Astrocyte (in vitro differentiated cells and primary cell): ENCODE measurements around the gene EPB42. TPM values are rescaled to one million over a fixed set of nuclear protein-coding genes. Genes with fewer than 3 reads are reported as not detected.
"Not testable (repeated sequence)": the region's sequence is repeated elsewhere in the genome, so short reads cannot be mapped to it uniquely, and the experiment has no call there.

ENCODE experiments used
- DNase-seq: peaks from one replicate; pipeline ENCODE4 v3.0.0-alpha.2; 2010; ENCODE audit warnings: low read depth
- FAIRE-seq: peaks from 2 replicates; lab custom pipeline; 2011; peaks lifted over from hg19 to GRCh38; lab: Jason Lieb, UNC
- H2AFZ ChIP-seq: 2 replicates; pipeline ENCODE4 v1.6.0; 2012; ENCODE audit warnings: low read depth, low read length, inconsistent platforms
- H3K27ac ChIP-seq: 2 replicates; pipeline ENCODE4 v1.5.1; 2011; ENCODE audit warnings: low read depth, low read length, inconsistent platforms
- H3K27me3 ChIP-seq: 2 replicates; pipeline ENCODE4 v1.6.0; 2011; ENCODE audit warnings: low read length, inconsistent platforms; ENCODE audit not compliant: insufficient read depth
- H3K36me3 ChIP-seq: 2 replicates; pipeline ENCODE4 v1.5.1; 2011; ENCODE audit warnings: low read length, inconsistent platforms; ENCODE audit not compliant: insufficient read depth
- H3K4me1 ChIP-seq: 2 replicates; pipeline ENCODE4 v1.5.1; 2011; ENCODE audit warnings: low read length, inconsistent platforms; ENCODE audit not compliant: insufficient read depth
- H3K4me2 ChIP-seq: 2 replicates; pipeline ENCODE4 v1.6.0; 2012; ENCODE audit warnings: low read length, inconsistent platforms
- H3K4me3 ChIP-seq: 2 replicates; pipeline ENCODE4 v1.5.1; 2011; ENCODE audit warnings: low read depth, mild to moderate bottlenecking, low read length, inconsistent platforms; ENCODE audit not compliant: insufficient read depth
- H3K79me2 ChIP-seq: 2 replicates; pipeline ENCODE4 v1.6.0; 2012; ENCODE audit warnings: mild to moderate bottlenecking, low read length, inconsistent platforms; ENCODE audit not compliant: insufficient read depth
- H3K9ac ChIP-seq: 2 replicates; pipeline ENCODE4 v1.6.0; 2012; ENCODE audit warnings: mild to moderate bottlenecking, low read length, inconsistent platforms
- H3K9me3 ChIP-seq: 2 replicates; pipeline ENCODE4 v1.5.1; 2012; ENCODE audit warnings: low read depth, mild to moderate bottlenecking, low read length, inconsistent platforms; ENCODE audit not compliant: insufficient read depth
- H4K20me1 ChIP-seq: 2 replicates; pipeline ENCODE4 v1.6.0; 2012; ENCODE audit warnings: low read length, inconsistent platforms; ENCODE audit not compliant: insufficient read depth
- H3K27ac Mint-ChIP-seq: one replicate; pipeline ENCODE4 v1.8.0; 2021; ENCODE audit warnings: mild to moderate bottlenecking, mixed read lengths; ENCODE audit not compliant: unreplicated experiment
- H3K27me3 Mint-ChIP-seq: one replicate; pipeline ENCODE4 v1.8.0; 2021; ENCODE audit warnings: low read depth, mixed read lengths; ENCODE audit not compliant: unreplicated experiment
- H3K36me3 Mint-ChIP-seq: one replicate; pipeline ENCODE4 v1.8.0; 2021; ENCODE audit warnings: low read depth, mixed read lengths; ENCODE audit not compliant: unreplicated experiment
- H3K4me1 Mint-ChIP-seq: one replicate; pipeline ENCODE4 v1.8.0; 2021; ENCODE audit warnings: low read depth, mixed read lengths; ENCODE audit not compliant: unreplicated experiment
- H3K4me3 Mint-ChIP-seq: one replicate; pipeline ENCODE4 v1.8.0; 2021; ENCODE audit warnings: mild to moderate bottlenecking, moderate library complexity, mixed read lengths; ENCODE audit not compliant: unreplicated experiment
- H3K9me3 Mint-ChIP-seq: one replicate; pipeline ENCODE4 v1.8.0; 2021; ENCODE audit warnings: mild to moderate bottlenecking, mixed read lengths; ENCODE audit not compliant: unreplicated experiment
- CTCF ChIP-seq: IDR thresholded peaks from 2 replicates; pipeline ENCODE4 v1.5.1; 2011; ENCODE audit warnings: low read depth, mild to moderate bottlenecking, inconsistent platforms, low read length, moderate library complexity; ENCODE audit not compliant: insufficient read depth
- EZH2 ChIP-seq: IDR thresholded peaks from 2 replicates; pipeline ENCODE4 v1.6.1; 2012; ENCODE audit warnings: mild to moderate bottlenecking, low read length, inconsistent platforms; ENCODE audit not compliant: insufficient read depth
- total RNA-seq: library from RNA; stranded (reverse); gene quantifications from 2 replicates; pipeline ENCODE4 v1.2.1, GENCODE V29; 2021

The EPB42 gene
- total RNA-seq, 1 donor from 2014 or later, result not detected

GRCh38 chr15:43230640-43231115, 9.9 kb upstream of the EPB42 start:
- H3K4me1 ChIP-seq, result no peaks in the 10 kb centered on the region
- H3K27ac ChIP-seq, result no peak overlapping the region
- peaks cover 50% of the 10 kb centered on the region for H3K27me3 Mint-ChIP-seq
- H3K27ac Mint-ChIP-seq, result no peak overlapping the region
- peaks cover 6% of the 10 kb centered on the region for H3K9me3 Mint-ChIP-seq
- no peak for FAIRE-seq
- H3K4me3 Mint-ChIP-seq, result no peak overlapping the region
- no peaks in the 10 kb centered on the region for H3K36me3 ChIP-seq
- DNase-seq, result no peak
- H3K9ac ChIP-seq, result no peak overlapping the region
- H3K4me3 ChIP-seq, result no peak overlapping the region
- no peaks in the 10 kb centered on the region for H4K20me1 ChIP-seq
- H3K27me3 ChIP-seq, result peaks cover 18% of the 10 kb centered on the region
- H3K79me2 ChIP-seq, result no peaks in the 10 kb centered on the region
- H3K4me1 Mint-ChIP-seq, result peaks cover 2% of the 10 kb centered on the region
- TF ChIP-seq CTCF (no peak), EZH2 (no peak)
- no peaks in the 10 kb centered on the region for H3K36me3 Mint-ChIP-seq
- H2AFZ ChIP-seq, result no peak overlapping the region
- H3K9me3 ChIP-seq, result no peaks in the 10 kb centered on the region
- H3K4me2 ChIP-seq, result no peak overlapping the region

GRCh38 chr15:43229977-43230376, 9.2 kb upstream of the EPB42 start:
- H3K27me3 ChIP-seq, result peaks cover 15% of the 10 kb centered on the region
- no peaks in the 10 kb centered on the region for H3K36me3 ChIP-seq
- no peak overlapping the region for H3K4me3 Mint-ChIP-seq
- no peak overlapping the region for H3K27ac ChIP-seq
- H2AFZ ChIP-seq, result no peak overlapping the region
- H3K4me3 ChIP-seq, result no peak overlapping the region
- H3K9ac ChIP-seq, result no peak overlapping the region
- no peaks in the 10 kb centered on the region for H4K20me1 ChIP-seq
- H3K79me2 ChIP-seq, result no peaks in the 10 kb centered on the region
- no peaks in the 10 kb centered on the region for H3K4me1 ChIP-seq
- no peak for FAIRE-seq
- H3K27me3 Mint-ChIP-seq, result peaks cover 46% of the 10 kb centered on the region
- no peaks in the 10 kb centered on the region for H3K36me3 Mint-ChIP-seq
- TF ChIP-seq EZH2 (no peak), CTCF (no peak)
- H3K4me1 Mint-ChIP-seq, result peaks cover 2% of the 10 kb centered on the region
- DNase-seq, result no peak
- peaks cover 4% of the 10 kb centered on the region for H3K9me3 Mint-ChIP-seq
- H3K9me3 ChIP-seq, result no peaks in the 10 kb centered on the region
- no peak overlapping the region for H3K27ac Mint-ChIP-seq
- H3K4me2 ChIP-seq, result no peak overlapping the region

GRCh38 chr15:43226436-43227305, 5.9 kb upstream of the EPB42 start:
- H3K9ac ChIP-seq, result no peak overlapping the region
- FAIRE-seq (no peak), DNase-seq (no peak)
- H3K27ac ChIP-seq, result no peak overlapping the region
- peaks cover 10% of the 10 kb centered on the region for H3K27me3 ChIP-seq
- no peak overlapping the region for H3K4me2 ChIP-seq
- no peaks in the 10 kb centered on the region for H3K4me1 ChIP-seq
- Mint-ChIP-seq H3K4me3 (no peak overlapping the region), H3K9me3 (peaks cover 4% of the 10 kb centered on the region), H3K27ac (no peak overlapping the region), H3K36me3 (no peaks in the 10 kb centered on the region), H3K27me3 (peaks cover 19% of the 10 kb centered on the region), H3K4me1 (peaks cover 2% of the 10 kb centered on the region)
- H2AFZ ChIP-seq, result no peak overlapping the region
- no peaks in the 10 kb centered on the region for H4K20me1 ChIP-seq
- H3K4me3 ChIP-seq, result no peak overlapping the region
- TF ChIP-seq CTCF (no peak), EZH2 (no peak)
- H3K79me2 ChIP-seq, result no peaks in the 10 kb centered on the region
- no peaks in the 10 kb centered on the region for H3K36me3 ChIP-seq
- H3K9me3 ChIP-seq, result no peaks in the 10 kb centered on the region

- FAIRE-seq, H3K4me1 ChIP-seq, H3K36me3 ChIP-seq, H3K4me2 ChIP-seq, H3K36me3 Mint-ChIP-seq, DNase-seq, H3K4me3 ChIP-seq, H2AFZ ChIP-seq, H3K9me3 ChIP-seq, H3K27ac ChIP-seq, H3K27ac Mint-ChIP-seq, H3K79me2 ChIP-seq, H3K9ac ChIP-seq, H4K20me1 ChIP-seq, H3K9me3 Mint-ChIP-seq, H3K4me3 Mint-ChIP-seq, H3K4me1 Mint-ChIP-seq: not testable (repeated sequence)
- H3K27me3 Mint-ChIP-seq, result peaks cover 19% of the 10 kb centered on the region
- H3K27me3 ChIP-seq, result peaks cover 10% of the 10 kb centered on the region
Observed at GRCh38 chr15:43225950-43226255, 5.1 kb upstream of the EPB42 start.
